Measurements from ENCODE around the gene ANK2.

The ANK2 gene

GRCh38 chr4:113106108-113106507 is 56.7 kb downstream of the ANK2 start:
- Mint-ChIP-seq H3K4me3 (no peak overlapping the region), H3K4me1 (no peaks in the 10 kb centered on the region)

GRCh38 chr4:113109106-113109718 is 59.8 kb downstream of the ANK2 start:
- H3K27me3 Mint-ChIP-seq, result no peaks in the 10 kb centered on the region
- H3K27ac Mint-ChIP-seq, result no peak overlapping the region
- H3K9me3 Mint-ChIP-seq, result no peaks in the 10 kb centered on the region
- H3K4me1 Mint-ChIP-seq, result no peaks in the 10 kb centered on the region
- no peaks in the 10 kb centered on the region for H3K36me3 Mint-ChIP-seq
- H3K4me3 Mint-ChIP-seq, result no peak overlapping the region

More at GRCh38 chr4:113106108-113106507, 56.7 kb downstream of the ANK2 start:
- H3K9me3 Mint-ChIP-seq, result no peaks in the 10 kb centered on the region
- no peaks in the 10 kb centered on the region for H3K36me3 Mint-ChIP-seq
- H3K27me3 Mint-ChIP-seq, result peaks cover 3% of the 10 kb centered on the region
- no peak overlapping the region for H3K27ac Mint-ChIP-seq

- Mint-ChIP-seq H3K36me3 (no peaks in the 10 kb centered on the region), H3K27ac (no peak overlapping the region), H3K4me3 (no peak overlapping the region), H3K27me3 (no peaks in the 10 kb centered on the region), H3K4me1 (no peaks in the 10 kb centered on the region), H3K9me3 (no peaks in the 10 kb centered on the region)
Measured at GRCh38 chr4:113112338-113112978, 63.0 kb downstream of the ANK2 start.

- H3K36me3 Mint-ChIP-seq, result no peaks in the 10 kb centered on the region
- no peak overlapping the region for H3K27ac Mint-ChIP-seq
- no peaks in the 10 kb centered on the region for H3K9me3 Mint-ChIP-seq
- H3K27me3 Mint-ChIP-seq, result no peaks in the 10 kb centered on the region
- H3K4me1 Mint-ChIP-seq, result no peaks in the 10 kb centered on the region
- no peak overlapping the region for H3K4me3 Mint-ChIP-seq
Measured at GRCh38 chr4:113113151-113113550, 63.7 kb downstream of the ANK2 start.

GRCh38 chr4:113114884-113115283 is 65.4 kb downstream of the ANK2 start:
- H3K9me3 Mint-ChIP-seq, result no peaks in the 10 kb centered on the region
- no peaks in the 10 kb centered on the region for H3K36me3 Mint-ChIP-seq
- H3K27me3 Mint-ChIP-seq, result no peaks in the 10 kb centered on the region
- no peaks in the 10 kb centered on the region for H3K4me1 Mint-ChIP-seq
- no peak overlapping the region for H3K4me3 Mint-ChIP-seq
- no peak overlapping the region for H3K27ac Mint-ChIP-seq

GRCh38 chr4:113116414-113117357 is 67.2 kb downstream of the ANK2 start:
- Mint-ChIP-seq H3K9me3 (no peaks in the 10 kb centered on the region), H3K27ac (no peak overlapping the region), H3K4me1 (no peaks in the 10 kb centered on the region), H3K4me3 (no peak overlapping the region), H3K27me3 (no peaks in the 10 kb centered on the region), H3K36me3 (no peaks in the 10 kb centered on the region)

- Mint-ChIP-seq H3K4me3 (no peak overlapping the region), H3K27me3 (no peaks in the 10 kb centered on the region), H3K4me1 (no peaks in the 10 kb centered on the region), H3K9me3 (no peaks in the 10 kb centered on the region), H3K27ac (no peak overlapping the region), H3K36me3 (no peaks in the 10 kb centered on the region)
Measured at GRCh38 chr4:113117358-113117702, 67.9 kb downstream of the ANK2 start.

- no peaks in the 10 kb centered on the region for H3K9me3 Mint-ChIP-seq
- H3K27me3 Mint-ChIP-seq, result peaks cover 1% of the 10 kb centered on the region
- H3K4me3 Mint-ChIP-seq, result no peak overlapping the region
- H3K36me3 Mint-ChIP-seq, result no peaks in the 10 kb centered on the region
- no peaks in the 10 kb centered on the region for H3K4me1 Mint-ChIP-seq
- H3K27ac Mint-ChIP-seq, result no peak overlapping the region
Measured at GRCh38 chr4:113122066-113122465, 72.6 kb downstream of the ANK2 start.

GRCh38 chr4:113125418-113125817 is 76.0 kb downstream of the ANK2 start:
- no peaks in the 10 kb centered on the region for H3K36me3 Mint-ChIP-seq
- H3K4me3 Mint-ChIP-seq, result no peak overlapping the region
- no peaks in the 10 kb centered on the region for H3K4me1 Mint-ChIP-seq
- peaks cover 1% of the 10 kb centered on the region for H3K27me3 Mint-ChIP-seq
- H3K27ac Mint-ChIP-seq, result no peak overlapping the region
- H3K9me3 Mint-ChIP-seq, result no peaks in the 10 kb centered on the region

GRCh38 chr4:113131136-113131535 is 81.7 kb downstream of the ANK2 start:
- Mint-ChIP-seq H3K36me3 (no peaks in the 10 kb centered on the region), H3K27ac (no peak overlapping the region), H3K27me3 (peaks cover 2% of the 10 kb centered on the region)

GRCh38 chr4:113131621-113132020 is 82.2 kb downstream of the ANK2 start:
- Mint-ChIP-seq H3K9me3 (no peaks in the 10 kb centered on the region), H3K4me1 (no peaks in the 10 kb centered on the region), H3K36me3 (no peaks in the 10 kb centered on the region)

More at GRCh38 chr4:113131136-113131535, 81.7 kb downstream of the ANK2 start:
- no peaks in the 10 kb centered on the region for H3K4me1 Mint-ChIP-seq
- H3K9me3 Mint-ChIP-seq, result no peaks in the 10 kb centered on the region
- no peak overlapping the region for H3K4me3 Mint-ChIP-seq

GRCh38 chr4:113141901-113142346 is 92.5 kb downstream of the ANK2 start:
- Mint-ChIP-seq H3K27me3 (no peaks in the 10 kb centered on the region), H3K4me1 (no peaks in the 10 kb centered on the region), H3K4me3 (no peak overlapping the region), H3K9me3 (no peaks in the 10 kb centered on the region), H3K27ac (no peak overlapping the region), H3K36me3 (no peaks in the 10 kb centered on the region)

More at GRCh38 chr4:113131621-113132020, 82.2 kb downstream of the ANK2 start:
- Mint-ChIP-seq H3K4me3 (no peak overlapping the region), H3K27ac (no peak overlapping the region), H3K27me3 (peaks cover 2% of the 10 kb centered on the region)

GRCh38 chr4:113142351-113142750 is 92.9 kb downstream of the ANK2 start:
- no peak overlapping the region for H3K27ac Mint-ChIP-seq
- no peaks in the 10 kb centered on the region for H3K9me3 Mint-ChIP-seq
- no peak overlapping the region for H3K4me3 Mint-ChIP-seq

GRCh38 chr4:113144091-113144490 is 94.6 kb downstream of the ANK2 start:
- no peaks in the 10 kb centered on the region for H3K36me3 Mint-ChIP-seq
- H3K4me3 Mint-ChIP-seq, result no peak overlapping the region
- H3K27ac Mint-ChIP-seq, result no peak overlapping the region
- peaks cover 4% of the 10 kb centered on the region for H3K9me3 Mint-ChIP-seq
- H3K27me3 Mint-ChIP-seq, result peaks cover 2% of the 10 kb centered on the region
- H3K4me1 Mint-ChIP-seq, result no peaks in the 10 kb centered on the region

More at GRCh38 chr4:113142351-113142750, 92.9 kb downstream of the ANK2 start:
- Mint-ChIP-seq H3K4me1 (no peaks in the 10 kb centered on the region), H3K27me3 (no peaks in the 10 kb centered on the region), H3K36me3 (no peaks in the 10 kb centered on the region)

- Mint-ChIP-seq H3K27me3 (peaks cover 3% of the 10 kb centered on the region), H3K27ac (no peak overlapping the region), H3K9me3 (peaks cover 4% of the 10 kb centered on the region), H3K4me1 (no peaks in the 10 kb centered on the region), H3K4me3 (no peak overlapping the region), H3K36me3 (no peaks in the 10 kb centered on the region)
Measured at GRCh38 chr4:113145147-113145518, 95.7 kb downstream of the ANK2 start.

All from activated naive CD4-positive, alpha-beta T cell treated with anti-CD3 and anti-CD28 coated beads, Interleukin-2, amount 50 U/mL, for 24 hours (primary cell).